ENCODE measurements around the gene TUBE1. TPM values are rescaled to one million over a fixed set of nuclear protein-coding genes. Genes with fewer than 3 reads are reported as not detected.
A peak's percentile ranks its signal among the peaks of the same experiment; 100 is the strongest.

The TUBE1 gene
- total RNA-seq, 6 donors from 2014 or later: 12.5 to 48.6 (median 21.0) TPM

GRCh38 chr6:112038756-112039430, 48.4 kb downstream of the TUBE1 start:
- 89 to 90% methylated on average over 15 of the region's 15 CpGs for WGBS, 2 donors
- no peaks in the 10 kb centered on the region for H3K27me3 ChIP-seq
- no peak for TF ChIP-seq EP300 (IDR thresholded peaks at IDR 0.05)
- TF ChIP-seq, protein P1, sequence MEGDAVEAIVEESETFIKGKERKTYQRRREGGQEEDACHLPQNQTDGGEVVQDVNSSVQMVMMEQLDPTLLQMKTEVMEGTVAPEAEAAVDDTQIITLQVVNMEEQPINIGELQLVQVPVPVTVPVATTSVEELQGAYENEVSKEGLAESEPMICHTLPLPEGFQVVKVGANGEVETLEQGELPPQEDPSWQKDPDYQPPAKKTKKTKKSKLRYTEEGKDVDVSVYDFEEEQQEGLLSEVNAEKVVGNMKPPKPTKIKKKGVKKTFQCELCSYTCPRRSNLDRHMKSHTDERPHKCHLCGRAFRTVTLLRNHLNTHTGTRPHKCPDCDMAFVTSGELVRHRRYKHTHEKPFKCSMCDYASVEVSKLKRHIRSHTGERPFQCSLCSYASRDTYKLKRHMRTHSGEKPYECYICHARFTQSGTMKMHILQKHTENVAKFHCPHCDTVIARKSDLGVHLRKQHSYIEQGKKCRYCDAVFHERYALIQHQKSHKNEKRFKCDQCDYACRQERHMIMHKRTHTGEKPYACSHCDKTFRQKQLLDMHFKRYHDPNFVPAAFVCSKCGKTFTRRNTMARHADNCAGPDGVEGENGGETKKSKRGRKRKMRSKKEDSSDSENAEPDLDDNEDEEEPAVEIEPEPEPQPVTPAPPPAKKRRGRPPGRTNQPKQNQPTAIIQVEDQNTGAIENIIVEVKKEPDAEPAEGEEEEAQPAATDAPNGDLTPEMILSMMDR (IDR thresholded peaks at IDR 0.05): no peak
- no peak for TF ChIP-seq POLR2AphosphoS5 (IDR thresholded peaks at IDR 0.05)
- no peak for TF ChIP-seq POLR2A (IDR thresholded peaks at IDR 0.05)
- DNase-seq: no peak
- H3K36me3 ChIP-seq: no peaks in the 10 kb centered on the region
- no peaks in the 10 kb centered on the region for H3K9me3 ChIP-seq
- H3K27ac ChIP-seq: no peak overlapping the region
- H3K4me3 ChIP-seq: no peak overlapping the region
- peaks cover 0 to 23% (median 9%) of the 10 kb centered on the region in 4 donors for H3K4me1 ChIP-seq
- no peak for ATAC-seq (ENCODE audit: low FRiP score in 2 of 2)

DNA sequence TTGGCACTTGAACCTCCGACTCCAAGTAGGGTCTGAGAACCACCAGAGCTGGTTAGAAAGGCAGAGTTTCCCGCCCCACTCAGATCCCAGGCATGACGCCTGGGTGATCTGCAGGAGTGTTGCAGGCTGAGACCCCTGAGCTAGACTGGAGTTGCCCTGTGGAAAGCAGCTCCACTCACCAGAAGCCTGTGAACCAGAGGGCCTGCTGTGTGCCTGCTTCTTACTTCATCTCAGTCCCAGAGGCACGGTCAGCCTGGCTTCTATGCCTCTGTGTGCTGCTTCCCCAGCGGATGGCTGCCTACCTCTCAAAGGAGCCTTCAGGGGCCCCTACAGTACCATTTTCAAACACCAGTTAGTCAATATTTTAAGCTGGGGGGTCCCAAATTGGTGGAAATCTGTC, 49.0 kb downstream of the TUBE1 start:
- Histone ChIP-seq H3K4me3 (no peak overlapping the region), H3K27me3 (no peaks in the 10 kb centered on the region), H3K4me1 (peaks cover 0 to 24% (median 9%) of the 10 kb centered on the region in 4 donors), H3K9me3 (no peaks in the 10 kb centered on the region), H3K36me3 (no peaks in the 10 kb centered on the region), H3K27ac (peak overlapping the region in 2 of 4 donors; percentile 22 to 28)
- WGBS, 2 donors: 75 to 90% methylated on average over 4 to 5 of the region's 5 CpGs
- DNase-seq (no peak), ATAC-seq (ENCODE audit: low FRiP score in 2 of 2) (no peak)
- TF ChIP-seq POLR2AphosphoS5 (IDR thresholded peaks at IDR 0.05) (no peak), EP300 (IDR thresholded peaks at IDR 0.05) (no peak), POLR2A (IDR thresholded peaks at IDR 0.05) (no peak)

DNA sequence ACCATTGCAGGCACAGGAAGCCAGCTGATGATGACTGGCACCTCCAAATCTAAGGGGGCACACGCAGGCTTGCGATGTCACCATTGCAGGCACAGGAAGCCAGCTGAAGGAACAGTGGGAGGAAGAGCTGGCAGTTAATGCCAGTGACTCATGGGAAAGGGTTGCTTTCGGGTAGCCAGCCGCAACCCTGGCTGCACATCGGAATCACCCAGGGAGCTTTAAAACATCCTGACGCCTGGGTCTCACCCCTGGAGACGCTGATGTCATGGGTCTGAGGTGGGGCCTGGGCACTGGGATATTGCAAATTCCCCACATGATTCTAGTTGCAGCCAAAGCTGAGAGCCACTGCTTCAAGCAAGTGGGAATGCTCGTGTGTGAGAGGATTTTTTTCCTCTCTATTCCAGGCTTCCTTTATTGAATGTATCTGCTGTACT, 49.5 kb downstream of the TUBE1 start:
- ATAC-seq (ENCODE audit: low FRiP score in 2 of 2) (peak; percentile 58 to 89), DNase-seq (peak in 1 of 2 donors; percentile 48)
- peak overlapping the region in 1 of 4 donors; percentile 28 for H3K27ac ChIP-seq
- no peaks in the 10 kb centered on the region for H3K9me3 ChIP-seq
- peaks cover 0 to 23% (median 9%) of the 10 kb centered on the region in 4 donors for H3K4me1 ChIP-seq
- TF ChIP-seq, protein P1 (IDR thresholded peaks at IDR 0.05): no peak
- TF ChIP-seq EP300 (IDR thresholded peaks at IDR 0.05) (no peak), POLR2A (IDR thresholded peaks at IDR 0.05) (no peak), POLR2AphosphoS5 (IDR thresholded peaks at IDR 0.05) (peak in 1 of 2 donors; percentile 31)
- WGBS, 2 donors: 38 to 55% methylated on average over 1 to 8 of the region's 8 CpGs
- no peaks in the 10 kb centered on the region for H3K36me3 ChIP-seq
- no peak overlapping the region for H3K4me3 ChIP-seq
- no peaks in the 10 kb centered on the region for H3K27me3 ChIP-seq

DNA sequence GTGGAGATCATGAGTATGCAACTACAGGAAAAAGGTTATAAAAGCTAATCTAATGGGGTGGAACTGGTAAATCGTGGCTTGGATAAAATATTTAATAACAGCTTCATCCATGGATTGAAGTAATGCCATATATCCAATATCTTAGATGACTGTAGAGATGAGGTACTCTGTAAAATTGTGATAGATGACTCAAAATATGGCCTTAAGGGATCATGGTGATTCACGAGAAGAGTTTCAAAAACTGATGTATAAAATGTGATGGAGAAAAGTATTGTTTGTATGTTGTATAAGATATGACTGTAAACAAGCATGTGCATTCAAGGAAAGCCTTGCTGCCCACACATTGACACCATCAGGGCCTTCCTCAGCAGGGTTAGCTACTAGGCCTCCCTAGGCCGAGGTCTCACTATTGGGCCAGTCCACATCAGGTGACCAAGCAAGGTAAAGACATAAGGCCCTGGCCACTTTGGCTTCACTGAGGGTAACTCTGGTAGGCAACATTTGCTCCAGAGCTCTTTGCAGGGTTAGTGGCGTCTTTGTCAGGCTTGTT, 51.1 kb downstream of the TUBE1 start:
- Histone ChIP-seq H3K27me3 (no peaks in the 10 kb centered on the region), H3K9me3 (no peaks in the 10 kb centered on the region), H3K4me3 (no peak overlapping the region), H3K27ac (no peak overlapping the region), H3K4me1 (peaks cover 0 to 19% (median 9%) of the 10 kb centered on the region in 4 donors), H3K36me3 (no peaks in the 10 kb centered on the region)
- no peak for ATAC-seq (ENCODE audit: low FRiP score in 2 of 2)
- WGBS, 2 donors: 81 to 92% methylated on average over 4 of the region's 4 CpGs
- TF ChIP-seq, protein P1 (IDR thresholded peaks at IDR 0.05): no peak
- TF ChIP-seq POLR2A (IDR thresholded peaks at IDR 0.05): no peak
- TF ChIP-seq EP300 (IDR thresholded peaks at IDR 0.05): no peak
- no peak for TF ChIP-seq POLR2AphosphoS5 (IDR thresholded peaks at IDR 0.05)
- DNase-seq: no peak

DNA sequence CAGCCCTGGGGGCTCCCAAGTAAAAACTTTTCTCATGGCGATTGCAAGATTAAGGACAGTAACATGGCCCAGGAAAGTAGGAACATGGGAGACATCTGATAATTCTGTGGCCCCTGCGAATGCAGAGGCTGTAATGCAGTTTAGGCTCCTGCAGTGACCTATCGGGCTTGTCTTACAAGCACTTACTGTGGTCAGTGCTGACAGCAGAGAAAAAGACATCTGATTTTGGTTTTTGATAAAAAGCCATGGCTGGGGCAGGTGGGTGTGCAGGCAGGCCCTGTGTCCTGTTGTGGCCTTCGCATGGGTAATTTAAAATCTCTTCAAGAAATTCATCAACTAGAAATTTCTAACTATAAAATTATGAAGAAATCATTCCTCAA, 52.7 kb downstream of the TUBE1 start:
- Histone ChIP-seq H3K4me3 (no peak overlapping the region), H3K27me3 (no peaks in the 10 kb centered on the region), H3K27ac (peak overlapping the region in 1 of 4 donors; percentile 31), H3K36me3 (no peaks in the 10 kb centered on the region), H3K9me3 (no peaks in the 10 kb centered on the region), H3K4me1 (peaks cover 0 to 17% (median 10%) of the 10 kb centered on the region in 4 donors)
- no peak for ATAC-seq (ENCODE audit: low FRiP score in 2 of 2)
- DNase-seq: no peak
- 93 to 94% methylated on average over 4 of the region's 4 CpGs for WGBS, 2 donors
- no peak for TF ChIP-seq EP300 (IDR thresholded peaks at IDR 0.05)
- TF ChIP-seq, protein P1 (IDR thresholded peaks at IDR 0.05): no peak
- no peak for TF ChIP-seq POLR2A (IDR thresholded peaks at IDR 0.05)
- no peak for TF ChIP-seq POLR2AphosphoS5 (IDR thresholded peaks at IDR 0.05)
